Colonic mucosa (tissue), 4 donors: Measurements from ENCODE around the gene EFHC1. TPM values are rescaled to one million over a fixed set of nuclear protein-coding genes. Genes with fewer than 3 reads are reported as not detected.

Source experiments
- DNase-seq: peaks from one replicate; pipeline ENCODE4 v3.0.0-alpha.2; 2020
- H3K27ac ChIP-seq: fragments of 200-600 bp; one replicate; pipeline ENCODE4 v1.8.0; 2021
- H3K27me3 ChIP-seq: fragments of 200-600 bp; one replicate; pipeline ENCODE4 v1.8.0; 2021
- H3K36me3 ChIP-seq: fragments of 200-600 bp; one replicate; pipeline ENCODE4 v1.8.0; 2021
- H3K4me1 ChIP-seq: fragments of 200-600 bp; one replicate; pipeline ENCODE4 v1.8.0; 2021; ENCODE audit warnings: mild to moderate bottlenecking
- H3K4me3 ChIP-seq: fragments of 200-600 bp; one replicate; pipeline ENCODE4 v1.8.0; 2021
- H3K9ac ChIP-seq, 2 donors: one replicate each; pipeline ENCODE4 v1.7.0; 2013; ENCODE audit warnings: control low read depth in 2 of 2, low read depth in 2 of 2, low read length in 2 of 2
- H3K9me3 ChIP-seq: fragments of 200-600 bp; one replicate; pipeline ENCODE4 v1.8.0; 2021
- CTCF ChIP-seq: fragments of 200-600 bp; IDR thresholded peaks from one replicate; pipeline ENCODE4 v1.8.0; 2022; ENCODE audit warnings: antibody characterized with exemption, mild to moderate bottlenecking
- intact Hi-C: fragments of 100-400 bp; cut with DNase I; formaldehyde crosslinking; loops from one replicate; pipeline ENCODE4 v1.14.1; 2022
- total RNA-seq, 2 donors: library from RNA; stranded (reverse); fragmentation: NEBNext Ultra II Directional in 1 of 2; extraction: Animal tissue kit (Norgen Biotek cat#: 25700) in 1 of 2; gene quantifications; one replicate each; pipeline ENCODE4 v1.2.1, GENCODE V29; 2021
- donor health status: healthy.
- donor health status: DM: no; HTN: no; CAD: no.
- donor health status: DM: no; HTN: no; CAD: no.

Gene EFHC1
- total RNA-seq, 2 donors from 2014 or later: 6.2 to 9.5 TPM

- DNase-seq: no peak
- Histone ChIP-seq H3K27me3 (no peaks in the 10 kb centered on the region), H3K9me3 (no peaks in the 10 kb centered on the region), H3K27ac (no peak overlapping the region), H3K4me3 (no peak overlapping the region), H3K9ac (no peak overlapping the region), H3K4me1 (peaks cover 34% of the 10 kb centered on the region), H3K36me3 (no peaks in the 10 kb centered on the region)
- TF ChIP-seq CTCF: no peak
- intact Hi-C loops: no loop called here
Observed at GRCh38 chr6:52548999-52549398, 128.9 kb downstream of the EFHC1 start.

- Histone ChIP-seq H3K27ac (no peak overlapping the region), H3K27me3 (no peaks in the 10 kb centered on the region), H3K9me3 (no peaks in the 10 kb centered on the region), H3K36me3 (no peaks in the 10 kb centered on the region), H3K4me1 (peaks cover 34% of the 10 kb centered on the region), H3K4me3 (no peak overlapping the region), H3K9ac (no peak overlapping the region)
- no peak for DNase-seq
- intact Hi-C loops: no loop called here
- no peak for TF ChIP-seq CTCF
Observed at GRCh38 chr6:52549428-52549827, 129.3 kb downstream of the EFHC1 start.

GRCh38 chr6:52550014-52550575, 130.0 kb downstream of the EFHC1 start:
- H3K4me3 ChIP-seq: no peak overlapping the region
- no peaks in the 10 kb centered on the region for H3K36me3 ChIP-seq
- intact Hi-C loops: no loop called here
- peak; percentile 36 for DNase-seq
- H3K27ac ChIP-seq: peak overlapping the region; percentile 31
- no peak for TF ChIP-seq CTCF
- no peaks in the 10 kb centered on the region for H3K9me3 ChIP-seq
- peaks cover 34% of the 10 kb centered on the region for H3K4me1 ChIP-seq
- peak overlapping the region in 1 of 2 donors; percentile 49 for H3K9ac ChIP-seq
- no peaks in the 10 kb centered on the region for H3K27me3 ChIP-seq

- Histone ChIP-seq H3K9me3 (no peaks in the 10 kb centered on the region), H3K4me3 (no peak overlapping the region), H3K27ac (no peak overlapping the region), H3K9ac (peak overlapping the region in 1 of 2 donors; percentile 46), H3K36me3 (no peaks in the 10 kb centered on the region), H3K27me3 (no peaks in the 10 kb centered on the region), H3K4me1 (peaks cover 34% of the 10 kb centered on the region)
- DNase-seq: no peak
- no peak for TF ChIP-seq CTCF
- intact Hi-C loops: no loop called here
Observed at GRCh38 chr6:52550870-52551269, 130.7 kb downstream of the EFHC1 start.

- Histone ChIP-seq H3K9ac (peak overlapping the region in 1 of 2 donors; percentile 46), H3K27me3 (no peaks in the 10 kb centered on the region), H3K36me3 (no peaks in the 10 kb centered on the region), H3K4me1 (peaks cover 34% of the 10 kb centered on the region), H3K9me3 (no peaks in the 10 kb centered on the region), H3K4me3 (no peak overlapping the region), H3K27ac (peak overlapping the region; percentile 49)
- TF ChIP-seq CTCF: no peak
- intact Hi-C loops: loop anchor here (1.0 kb wide), 1 partner anchor 23 kb away; no protein-coding TSS in a partner anchor
- peak; percentile 66 for DNase-seq
Observed at GRCh38 chr6:52551483-52552277, 131.5 kb downstream of the EFHC1 start.
